ENCODE data around the gene TRIO. TPM values are rescaled to one million over a fixed set of nuclear protein-coding genes. Genes with fewer than 3 reads are reported as not detected.

TRIO gene
- total and polyA plus RNA-seq, 2 of the 8 experiments (the other 6 are each of a cell fraction or from before 2014, with no cell fraction given), result 35.1 to 69.1 TPM

- no peaks in the 10 kb centered on the region; the same call in 1 of the 2 replicates for H3K23me2 ChIP-seq (ENCODE audit: low read depth, low read length)
- H4K8ac ChIP-seq (ENCODE audit: extremely low read depth, insufficient read depth, low read length), result no peak overlapping the region
- H3K9me3 ChIP-seq (ENCODE audit: insufficient read depth in 2 of 2, low read depth in 1 of 2, low read length in 1 of 2), result no peaks in the 10 kb centered on the region
- H3K18ac ChIP-seq (ENCODE audit: extremely low read depth, low read length), result no peak overlapping the region
- 77% methylated on average over 6 of the region's 6 CpGs; no CpG with 5 or more reads in 1 of the 2 experiments for WGBS, 2 experiments (ENCODE audit: extremely low coverage in 1 of 2, insufficient coverage in 1 of 2, insufficient read length in 1 of 2, insufficient replicate concordance in 2 of 2, low coverage in 1 of 2, low lambda C conversion rate in 2 of 2, missing lambda C conversion rate in 1 of 2)
- H3K27ac ChIP-seq (ENCODE audit: low read depth, low read length), result no peak overlapping the region
- no peak for FAIRE-seq
- no peak overlapping the region for H3K9ac ChIP-seq (replicated peaks in 1 of 4; ENCODE audit: extremely low read depth in 1 of 4, low read depth in 3 of 4, low read length in 3 of 4)
- H3K27me3 ChIP-seq (replicated peaks in 1 of 4; ENCODE audit: control insufficient read depth in 3 of 4, extremely low read depth in 1 of 4, insufficient read depth in 3 of 4, low read length in 3 of 4), result no peaks in the 10 kb centered on the region
- peaks cover 15% of the 10 kb centered on the region in 2 experiments for H4K20me1 ChIP-seq (replicated peaks in 1 of 2; ENCODE audit: control insufficient read depth in 1 of 2, insufficient read depth in 2 of 2, low read length in 2 of 2)
- ChIA-PET POLR2A (ENCODE audit: partially characterized antibody) (interaction anchor here (1.3 to 1.6 kb wide), 2 partner anchors 9 to 19 kb away, joined by 3 to 4 read pairs; no protein-coding TSS in a partner anchor), CTCF (ENCODE audit: partially characterized antibody) (interaction anchor here (0.5 to 2.2 kb wide), 6 partner anchors 9 to 135 kb away, joined by 3 to 7 read pairs (median 4); no protein-coding TSS in a partner anchor)
- H3K36me3 ChIP-seq (ENCODE audit: control insufficient read depth in 2 of 4, insufficient read depth in 4 of 4, low read length in 3 of 4), result no peaks in the 10 kb centered on the region
- H2BK20ac ChIP-seq (ENCODE audit: low read length), result no peak overlapping the region
- H2BK5ac ChIP-seq (ENCODE audit: low read depth, low read length), result no peak overlapping the region
- H3K4me3 ChIP-seq (ENCODE audit: extremely low read depth in 1 of 4, insufficient read depth in 2 of 4, low read depth in 3 of 4, low read length in 4 of 4), result no peak overlapping the region
- no peak overlapping the region for H2BK15ac ChIP-seq (ENCODE audit: low read length)
- no peak overlapping the region for H3K56ac ChIP-seq (replicated peaks; ENCODE audit: insufficient read length, low read depth, low read length)
- no peak overlapping the region for H4K91ac ChIP-seq (replicated peaks; ENCODE audit: insufficient read length, low read length)
- no peak for DNase-seq (ENCODE audit: low read depth in 1 of 2, low spot score in 2 of 2)
- H3K4ac ChIP-seq (replicated peaks; ENCODE audit: insufficient read length, low read depth, low read length), result no peak overlapping the region
- H2BK120ac ChIP-seq (replicated peaks; ENCODE audit: low read depth, low read length), result no peak overlapping the region
- H4K5ac ChIP-seq (ENCODE audit: insufficient read length, low read depth, low read length), result no peak overlapping the region
- no peak overlapping the region for H3K14ac ChIP-seq (ENCODE audit: insufficient read length)
- no peak overlapping the region for H2AK5ac ChIP-seq (ENCODE audit: low read depth, low read length)
- H3K4me1 ChIP-seq (replicated peaks in 1 of 4; ENCODE audit: control insufficient read depth in 3 of 4, insufficient read depth in 4 of 4, low read length in 3 of 4), result peaks cover 0 to 10% (median 3%) of the 10 kb centered on the region in 4 experiments; a peak in 4 of 7 replicates
- peaks cover 12% of the 10 kb centered on the region for H3K79me1 ChIP-seq (ENCODE audit: low read depth, low read length)
- H2BK12ac ChIP-seq (ENCODE audit: low read depth, low read length), result no peak overlapping the region
- no peak overlapping the region for H2AFZ ChIP-seq (ENCODE audit: low read length)
- peaks cover 5 to 97% of the 10 kb centered on the region in 2 experiments for H3K79me2 ChIP-seq (ENCODE audit: control insufficient read depth in 1 of 2, insufficient read depth in 2 of 2, low read length in 2 of 2)
- no peak overlapping the region for H3K23ac ChIP-seq (ENCODE audit: insufficient read length)
- no peak overlapping the region for H3K4me2 ChIP-seq (ENCODE audit: insufficient read depth in 1 of 2, low read depth in 2 of 2, low read length in 2 of 2)
- no peak for TF ChIP-seq SIRT6 (IDR thresholded peaks at IDR 0.05; ENCODE audit: low read length)
- TF ChIP-seq BCL11A (IDR thresholded peaks at IDR 0.05; ENCODE audit: low read depth in 2 of 2, low read length in 2 of 2), result no peak
- no peak for TF ChIP-seq POU5F1 (IDR thresholded peaks at IDR 0.05; ENCODE audit: low read depth, low read length)
- TF ChIP-seq SIX5 (IDR thresholded peaks at IDR 0.05; ENCODE audit: low read depth, low read length), result no peak
- no peak for TF ChIP-seq TEAD4 (IDR thresholded peaks at IDR 0.05; ENCODE audit: low read depth, low read length)
- no peak for TF ChIP-seq JUND (IDR thresholded peaks at IDR 0.05; ENCODE audit: low read length)
- TF ChIP-seq EGR1 (IDR thresholded peaks at IDR 0.05; ENCODE audit: borderline replicate concordance, low read depth, low read length), result no peak
- no peak for TF ChIP-seq JUN (IDR thresholded peaks at IDR 0.05; ENCODE audit: low read depth, low read length)
- no peak for TF ChIP-seq SP2 (IDR thresholded peaks at IDR 0.05; ENCODE audit: low read length)
- TF ChIP-seq PHF8 (conservative IDR thresholded peaks at IDR 0.05; ENCODE audit: low read depth, low read length), result no peak
- no peak for TF ChIP-seq MAFK (IDR thresholded peaks at IDR 0.05; ENCODE audit: low read depth, low read length)
- no peak for TF ChIP-seq KDM4A (IDR thresholded peaks at IDR 0.05; ENCODE audit: low read depth, low read length, severe bottlenecking)
- no peak for TF ChIP-seq HDAC2 (IDR thresholded peaks at IDR 0.05; ENCODE audit: borderline replicate concordance in 1 of 2, low read depth in 2 of 2, low read length in 2 of 2)
- TF ChIP-seq TCF12 (IDR thresholded peaks at IDR 0.05; ENCODE audit: low read depth, low read length), result no peak
Measured at GRCh38 chr5:14204011-14204670, 61.0 kb downstream of the TRIO start.
